ENCODE results near the gene AK8.
"Not testable (repeated sequence)": the region's sequence is repeated elsewhere in the genome, so short reads cannot be mapped to it uniquely, and the experiment has no call there.

AK8 gene

GRCh38 chr9:132721661-132722060 is 156.4 kb downstream of the AK8 start:
- DNase-seq (ENCODE audit: low read depth in 1 of 2, low spot score in 1 of 2): no peak

- DNase-seq (ENCODE audit: low read depth in 1 of 2, low spot score in 1 of 2): not testable (repeated sequence)
These were observed 159.6 kb downstream of the AK8 start for GRCh38 chr9:132718381-132718928.

- no peak for DNase-seq (ENCODE audit: low read depth in 1 of 2, low spot score in 1 of 2)
These were observed 160.6 kb downstream of the AK8 start for GRCh38 chr9:132717326-132717945.

GRCh38 chr9:132716007-132716406 is 162.1 kb downstream of the AK8 start:
- no peak for DNase-seq (ENCODE audit: low read depth in 1 of 2, low spot score in 1 of 2)

GRCh38 chr9:132712753-132713152 is 165.3 kb downstream of the AK8 start:
- DNase-seq (ENCODE audit: low read depth in 1 of 2, low spot score in 1 of 2): no peak

- no peak for DNase-seq (ENCODE audit: low read depth in 1 of 2, low spot score in 1 of 2)
These were observed 166.2 kb downstream of the AK8 start for GRCh38 chr9:132711846-132712245.

GRCh38 chr9:132711152-132711551 is 166.9 kb downstream of the AK8 start:
- not testable (repeated sequence) for DNase-seq (ENCODE audit: low read depth in 1 of 2, low spot score in 1 of 2)

- DNase-seq (ENCODE audit: low read depth in 1 of 2, low spot score in 1 of 2): no peak
These were observed 167.8 kb downstream of the AK8 start for GRCh38 chr9:132710333-132710732.

GRCh38 chr9:132708769-132709430 is 169.2 kb downstream of the AK8 start:
- DNase-seq (ENCODE audit: low read depth in 1 of 2, low spot score in 1 of 2): no peak

- DNase-seq (ENCODE audit: low read depth in 1 of 2, low spot score in 1 of 2): no peak
These were observed 169.8 kb downstream of the AK8 start for GRCh38 chr9:132708239-132708638.

- DNase-seq (ENCODE audit: low read depth in 1 of 2, low spot score in 1 of 2): no peak
These were observed 174.7 kb downstream of the AK8 start for GRCh38 chr9:132703336-132703735.

GRCh38 chr9:132702254-132702653 is 175.8 kb downstream of the AK8 start:
- DNase-seq (ENCODE audit: low read depth in 1 of 2, low spot score in 1 of 2): no peak

- DNase-seq (ENCODE audit: low read depth in 1 of 2, low spot score in 1 of 2): no peak
These were observed 178.1 kb downstream of the AK8 start for GRCh38 chr9:132699956-132700355.

- no peak for DNase-seq (ENCODE audit: low read depth in 1 of 2, low spot score in 1 of 2)
These were observed 179.1 kb downstream of the AK8 start for GRCh38 chr9:132698989-132699388.

- DNase-seq (ENCODE audit: low read depth in 1 of 2, low spot score in 1 of 2): no peak
These were observed 180.9 kb downstream of the AK8 start for GRCh38 chr9:132697230-132697629.

GRCh38 chr9:132694144-132694543 is 183.9 kb downstream of the AK8 start:
- DNase-seq (ENCODE audit: low read depth in 1 of 2, low spot score in 1 of 2): no peak

- no peak for DNase-seq (ENCODE audit: low read depth in 1 of 2, low spot score in 1 of 2)
These were observed 187.4 kb downstream of the AK8 start for GRCh38 chr9:132690696-132691095.

- no peak for DNase-seq (ENCODE audit: low read depth in 1 of 2, low spot score in 1 of 2)
These were observed 194.2 kb downstream of the AK8 start for GRCh38 chr9:132683873-132684272.

GRCh38 chr9:132681561-132681960 is 196.5 kb downstream of the AK8 start:
- DNase-seq (ENCODE audit: low read depth in 1 of 2, low spot score in 1 of 2): no peak

GRCh38 chr9:132679946-132680625 is 198.0 kb downstream of the AK8 start:
- DNase-seq (ENCODE audit: low read depth in 1 of 2, low spot score in 1 of 2): no peak

- DNase-seq (ENCODE audit: low read depth in 1 of 2, low spot score in 1 of 2): no peak
These were observed 200.1 kb downstream of the AK8 start for GRCh38 chr9:132677976-132678375.
